HG02610 (cell line): ENCODE data around the gene PKDREJ.

Source experiments
- ATAC-seq: cut with Tn5 transposase; IDR thresholded peaks from one replicate; pipeline ENCODE4 v1.9.1; 2021; ENCODE audit warnings: mild to moderate bottlenecking, moderate library complexity; ENCODE audit not compliant: unreplicated experiment

The PKDREJ gene

GRCh38 chr22:46240073-46240472 lies 23.1 kb downstream of the PKDREJ start:
- no peak for ATAC-seq

- no peak for ATAC-seq
Measured at GRCh38 chr22:46239261-46240048, 23.7 kb downstream of the PKDREJ start.

- ATAC-seq: no peak
Measured at GRCh38 chr22:46238541-46238940, 24.6 kb downstream of the PKDREJ start.

- no peak for ATAC-seq
Measured at GRCh38 chr22:46237453-46238124, 25.6 kb downstream of the PKDREJ start.

GRCh38 chr22:46234969-46235368 lies 28.2 kb downstream of the PKDREJ start:
- no peak for ATAC-seq

- no peak for ATAC-seq
Measured at GRCh38 chr22:46233231-46233630, 29.9 kb downstream of the PKDREJ start.

GRCh38 chr22:46230262-46230901 lies 32.8 kb downstream of the PKDREJ start:
- ATAC-seq: no peak

- no peak for ATAC-seq
Measured at GRCh38 chr22:46229701-46230100, 33.4 kb downstream of the PKDREJ start.

GRCh38 chr22:46226577-46226976 lies 36.6 kb downstream of the PKDREJ start:
- ATAC-seq: no peak

- no peak for ATAC-seq
Measured at GRCh38 chr22:46225631-46226030, 37.5 kb downstream of the PKDREJ start.

GRCh38 chr22:46224898-46225290 lies 38.2 kb downstream of the PKDREJ start:
- ATAC-seq: no peak

GRCh38 chr22:46224044-46224897 lies 38.9 kb downstream of the PKDREJ start:
- no peak for ATAC-seq

GRCh38 chr22:46220921-46221320 lies 42.2 kb downstream of the PKDREJ start:
- no peak for ATAC-seq

- ATAC-seq: no peak
Measured at GRCh38 chr22:46219636-46220035, 43.5 kb downstream of the PKDREJ start.

GRCh38 chr22:46214616-46215015 lies 48.5 kb downstream of the PKDREJ start:
- no peak for ATAC-seq

- no peak for ATAC-seq
Measured at GRCh38 chr22:46214149-46214548, 49.0 kb downstream of the PKDREJ start.

GRCh38 chr22:46213052-46213451 lies 50.1 kb downstream of the PKDREJ start:
- ATAC-seq: no peak

GRCh38 chr22:46212195-46212594 lies 50.9 kb downstream of the PKDREJ start:
- no peak for ATAC-seq

GRCh38 chr22:46209262-46209661 lies 53.9 kb downstream of the PKDREJ start:
- no peak for ATAC-seq
